IPS-15b (cell line): ENCODE data around the gene ANKRD11.
"Not testable (repeated sequence)": the region's sequence is repeated elsewhere in the genome, so short reads cannot be mapped to it uniquely, and the experiment has no call there.

Experiments
- H3K27me3 ChIP-seq: one replicate; pipeline ENCODE4 v1.6.1; 2013; ENCODE audit warnings: low read length; ENCODE audit not compliant: control insufficient read depth, insufficient read depth
- H3K36me3 ChIP-seq: one replicate; pipeline ENCODE4 v1.6.1; 2013; ENCODE audit warnings: low read length; ENCODE audit not compliant: control insufficient read depth, insufficient read depth
- H3K4me1 ChIP-seq: one replicate; pipeline ENCODE4 v1.6.1; 2013; ENCODE audit warnings: mild to moderate bottlenecking, low read length; ENCODE audit not compliant: control insufficient read depth, insufficient read depth
- H3K4me3 ChIP-seq: one replicate; pipeline ENCODE4 v1.5.1; 2013; ENCODE audit warnings: low read depth, low read length
- H3K9ac ChIP-seq: one replicate; pipeline ENCODE4 v1.6.1; 2013; ENCODE audit warnings: low read depth, mild to moderate bottlenecking, low read length
- H3K9me3 ChIP-seq: one replicate; pipeline ENCODE4 v1.6.1; 2013; ENCODE audit warnings: mild to moderate bottlenecking, low read length; ENCODE audit not compliant: control insufficient read depth, insufficient read depth

Gene ANKRD11

DNA sequence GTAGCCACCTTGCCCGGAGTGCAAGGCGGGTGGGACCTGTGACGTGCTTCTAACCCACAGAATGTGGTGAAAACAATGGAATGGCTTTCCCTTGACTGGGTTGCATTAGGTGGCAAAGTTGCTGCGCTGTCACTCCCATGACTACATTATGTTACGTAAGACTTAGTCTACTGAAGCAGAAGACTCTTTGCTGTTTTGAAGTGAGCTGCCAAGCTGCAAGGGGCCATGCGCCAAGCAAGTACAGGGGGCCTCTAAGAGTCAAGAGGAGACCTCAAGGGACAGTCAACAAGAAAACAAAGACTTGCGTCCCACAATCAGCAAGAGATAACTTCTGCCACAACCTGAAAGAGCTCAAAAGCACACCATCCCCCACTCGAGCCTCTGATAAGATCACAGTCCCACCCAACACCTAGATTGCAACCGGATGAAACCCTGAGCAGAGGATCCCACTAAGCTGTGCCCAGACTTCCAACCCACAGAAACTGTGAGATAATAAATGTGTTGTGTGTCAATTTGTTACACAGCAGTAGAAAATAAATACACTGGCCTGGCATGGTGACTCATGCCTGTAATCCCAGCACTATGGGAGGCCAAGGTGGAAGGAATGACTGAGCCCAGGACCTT is 16.5 kb downstream of the ANKRD11 start:
- H3K9ac ChIP-seq, result no peak overlapping the region
- no peaks in the 10 kb centered on the region for H3K27me3 ChIP-seq
- no peak overlapping the region for H3K4me3 ChIP-seq
- no peaks in the 10 kb centered on the region for H3K36me3 ChIP-seq
- no peaks in the 10 kb centered on the region for H3K9me3 ChIP-seq
- peaks cover 12% of the 10 kb centered on the region for H3K4me1 ChIP-seq

DNA sequence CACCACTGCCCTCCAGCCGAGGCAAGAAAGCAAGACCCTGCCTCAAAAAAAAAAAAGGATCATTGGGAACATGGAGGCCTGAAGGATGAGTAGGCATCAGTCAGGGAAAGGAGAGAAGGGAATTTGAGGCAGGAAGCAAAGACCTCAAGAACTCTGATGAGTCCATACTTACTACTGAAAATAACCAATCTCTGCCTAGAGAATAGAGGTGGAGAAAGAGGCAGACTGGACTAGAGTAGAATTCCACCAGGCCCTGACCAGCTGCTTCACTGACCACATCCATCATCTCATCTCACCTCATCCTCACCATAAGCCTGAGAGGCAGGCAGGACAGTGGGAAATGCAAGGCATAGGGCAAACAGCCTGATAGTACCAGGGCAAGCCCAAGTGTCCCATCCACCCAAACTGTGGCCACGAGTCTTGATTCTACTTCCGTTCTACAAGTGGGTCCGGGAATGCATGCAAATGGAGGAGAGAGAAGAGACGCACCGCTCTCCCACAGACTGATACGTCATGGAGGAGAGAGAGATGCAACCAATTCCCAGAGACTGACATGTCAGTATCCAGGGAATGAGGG is 17.1 kb downstream of the ANKRD11 start:
- Histone ChIP-seq H3K4me3 (no peak overlapping the region), H3K36me3 (no peaks in the 10 kb centered on the region), H3K9ac (no peak overlapping the region), H3K4me1 (peaks cover 9% of the 10 kb centered on the region), H3K9me3 (no peaks in the 10 kb centered on the region), H3K27me3 (no peaks in the 10 kb centered on the region)

DNA sequence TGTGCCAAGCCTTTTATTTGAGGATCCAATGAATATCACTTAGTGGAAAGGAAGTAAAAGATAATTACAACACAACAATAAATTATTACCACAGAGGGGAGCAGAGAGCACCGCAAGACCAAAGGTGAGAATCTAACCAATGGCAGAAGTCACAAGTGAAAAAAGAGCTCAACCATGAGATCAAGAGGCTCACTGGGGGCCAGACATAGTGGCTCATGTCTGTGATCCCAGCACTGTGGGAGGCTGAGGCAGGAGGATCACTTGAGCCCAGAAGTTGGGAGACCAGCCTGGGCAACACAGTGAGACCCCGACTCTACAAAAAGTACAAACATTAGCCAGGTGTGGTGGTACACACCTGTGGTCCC is 17.7 kb downstream of the ANKRD11 start:
- no peak overlapping the region for H3K9ac ChIP-seq
- H3K9me3 ChIP-seq, result no peaks in the 10 kb centered on the region
- H3K27me3 ChIP-seq, result no peaks in the 10 kb centered on the region
- no peak overlapping the region for H3K4me3 ChIP-seq
- H3K36me3 ChIP-seq, result no peaks in the 10 kb centered on the region
- H3K4me1 ChIP-seq, result peaks cover 9% of the 10 kb centered on the region

DNA sequence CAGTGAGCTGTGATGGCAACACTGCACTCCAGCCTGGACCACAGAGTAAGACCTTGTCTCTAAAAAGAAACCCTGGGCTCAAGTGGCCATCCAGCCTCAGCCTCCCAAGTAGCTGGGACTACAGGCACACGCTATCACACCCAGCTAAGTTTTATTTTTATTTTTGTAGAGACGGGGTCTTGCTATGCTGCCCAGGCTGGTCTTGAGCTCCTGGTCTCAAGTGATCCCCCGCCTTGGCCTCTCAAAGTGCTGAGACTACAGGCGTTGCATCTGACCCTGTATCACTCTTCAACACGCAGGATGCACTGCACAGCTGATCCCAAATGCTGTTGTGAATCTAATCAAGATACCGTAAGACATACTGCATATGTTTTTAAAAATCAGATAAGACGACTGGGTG is 23.0 kb downstream of the ANKRD11 start:
- Histone ChIP-seq H3K4me3 (no peak overlapping the region), H3K27me3 (no peaks in the 10 kb centered on the region), H3K9me3 (no peaks in the 10 kb centered on the region), H3K9ac (no peak overlapping the region), H3K4me1 (peaks cover 13% of the 10 kb centered on the region), H3K36me3 (no peaks in the 10 kb centered on the region)

DNA sequence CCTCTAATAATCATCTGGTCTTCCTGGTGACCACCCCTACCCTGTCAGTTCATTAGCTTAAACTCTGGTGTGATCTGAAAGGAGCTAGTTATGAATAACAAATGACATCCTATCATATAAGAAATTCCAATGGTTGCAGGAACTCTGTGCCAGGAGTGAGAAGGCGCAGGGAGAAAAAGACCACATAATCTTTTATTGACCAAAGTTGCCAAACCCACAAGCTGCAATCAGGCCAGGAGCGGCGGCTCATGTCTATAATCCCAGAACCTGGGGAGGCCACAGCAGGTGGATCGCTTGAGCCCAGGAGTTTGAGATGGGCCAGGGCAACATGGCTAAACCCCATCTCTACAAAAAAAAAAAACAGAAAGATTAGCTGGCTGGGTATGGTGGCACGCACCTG is 23.4 kb downstream of the ANKRD11 start:
- Histone ChIP-seq H3K4me1 (peaks cover 13% of the 10 kb centered on the region), H3K36me3 (no peaks in the 10 kb centered on the region)

DNA sequence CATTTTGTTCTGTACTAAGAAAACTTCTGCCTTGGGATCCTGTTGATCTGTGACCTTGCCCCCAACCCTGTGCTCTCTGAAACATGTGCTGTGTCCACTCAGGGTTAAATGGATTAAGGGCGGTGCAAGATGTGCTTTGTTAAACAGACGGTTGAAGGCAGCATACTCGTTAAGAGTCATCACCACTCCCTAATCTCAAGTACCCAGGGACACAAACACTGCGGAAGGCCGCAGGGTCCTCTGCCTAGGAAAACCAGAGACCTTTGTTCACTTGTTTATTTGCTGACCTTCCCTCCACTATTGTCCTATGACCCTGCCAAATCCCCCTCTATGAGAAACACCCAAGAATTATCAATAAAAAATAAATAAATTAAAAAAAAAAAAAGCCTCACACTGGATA is 27.0 kb downstream of the ANKRD11 start:
- H3K27me3 ChIP-seq, H3K36me3 ChIP-seq, H3K4me3 ChIP-seq, H3K9ac ChIP-seq, H3K9me3 ChIP-seq: not testable (repeated sequence)
- H3K4me1 ChIP-seq, result peaks cover 13% of the 10 kb centered on the region

More for the DNA sequence above, 23.4 kb downstream of the ANKRD11 start:
- no peaks in the 10 kb centered on the region for H3K27me3 ChIP-seq
- H3K9me3 ChIP-seq, result no peaks in the 10 kb centered on the region
- H3K4me3 ChIP-seq, result no peak overlapping the region
- no peak overlapping the region for H3K9ac ChIP-seq

DNA sequence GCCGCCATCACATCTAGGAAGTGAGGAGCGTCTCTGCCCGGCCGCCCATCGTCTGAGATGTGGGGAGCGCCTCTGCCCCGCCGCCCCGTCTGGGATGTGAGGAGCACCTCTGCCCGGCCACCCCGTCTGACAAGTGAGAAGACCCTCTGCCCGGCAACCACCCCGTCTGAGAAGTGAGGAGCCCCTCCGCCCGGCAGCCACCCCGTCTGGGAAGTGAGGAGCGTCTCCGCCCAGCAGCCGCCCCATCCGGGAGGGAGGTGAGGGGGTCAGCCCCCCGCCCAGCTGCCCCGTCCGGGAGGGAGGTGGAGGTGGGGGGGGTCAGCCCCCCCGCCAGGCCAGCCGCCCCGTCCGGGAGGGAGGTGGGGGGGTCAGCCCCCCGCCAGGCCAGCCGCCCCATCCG is 27.7 kb downstream of the ANKRD11 start:
- not testable (repeated sequence) for H3K9ac ChIP-seq, H3K4me3 ChIP-seq, H3K27me3 ChIP-seq, H3K9me3 ChIP-seq, H3K36me3 ChIP-seq
- peaks cover 13% of the 10 kb centered on the region for H3K4me1 ChIP-seq

DNA sequence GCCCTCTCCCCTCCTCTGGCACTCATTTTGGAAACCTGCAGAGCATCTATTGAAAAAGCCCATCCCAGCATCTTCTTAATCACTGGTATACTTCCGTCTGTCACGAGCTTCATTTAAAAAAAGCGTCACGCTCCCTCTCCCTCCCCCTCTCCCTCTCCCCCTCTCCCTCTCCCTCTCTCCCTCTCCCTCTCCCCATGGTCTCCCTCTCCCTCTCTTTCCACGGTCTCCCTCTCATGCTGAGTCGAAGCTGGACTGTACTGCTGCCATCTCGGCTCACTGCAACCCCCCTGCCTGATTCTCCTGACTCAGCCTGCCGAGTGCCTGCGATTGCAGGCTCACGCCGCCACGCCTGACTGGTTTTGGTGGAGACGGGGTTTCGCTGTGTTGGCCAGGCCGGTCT is 28.5 kb downstream of the ANKRD11 start:
- peaks cover 13% of the 10 kb centered on the region for H3K4me1 ChIP-seq
- H3K27me3 ChIP-seq, H3K9me3 ChIP-seq, H3K9ac ChIP-seq, H3K4me3 ChIP-seq, H3K36me3 ChIP-seq: not testable (repeated sequence)

DNA sequence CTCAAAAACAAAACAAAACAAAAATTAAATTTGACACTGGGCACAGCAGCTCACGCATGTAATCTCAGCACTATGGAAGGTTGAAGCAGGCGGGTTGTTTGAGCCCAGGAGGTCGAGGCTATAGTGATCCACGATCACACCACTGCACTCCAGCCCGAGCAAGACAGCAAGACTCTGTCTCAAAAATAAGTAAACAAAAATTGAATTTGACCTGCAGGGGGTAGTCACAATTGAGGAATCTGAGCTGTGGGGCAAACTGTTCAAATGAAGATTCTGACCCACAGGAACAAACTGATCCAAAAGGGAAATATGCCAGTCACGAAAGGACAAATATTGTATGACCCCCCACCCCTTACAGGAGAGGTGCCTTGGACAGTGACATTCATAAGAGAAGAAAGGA is 29.8 kb downstream of the ANKRD11 start:
- Histone ChIP-seq H3K4me1 (peaks cover 6% of the 10 kb centered on the region), H3K36me3 (no peaks in the 10 kb centered on the region), H3K9ac (no peak overlapping the region), H3K9me3 (no peaks in the 10 kb centered on the region), H3K4me3 (no peak overlapping the region), H3K27me3 (no peaks in the 10 kb centered on the region)

DNA sequence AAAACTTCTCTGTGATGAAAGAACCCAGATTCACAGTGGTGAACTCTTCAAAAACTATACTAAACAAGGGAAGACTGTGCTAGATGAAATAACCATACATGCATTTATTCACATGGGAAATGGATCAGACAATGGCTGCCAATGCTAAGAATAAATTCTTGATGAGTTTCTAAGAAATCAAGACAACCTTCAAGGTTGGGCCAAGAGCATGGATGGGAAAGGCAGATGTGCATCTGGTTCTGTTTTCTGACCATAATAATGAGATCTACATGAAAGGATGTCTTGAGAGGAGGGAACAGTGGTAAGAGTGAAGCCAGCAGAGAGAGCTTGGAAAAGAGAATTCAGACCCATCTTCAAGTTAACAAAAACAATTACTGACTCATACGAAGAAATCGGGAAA is 31.4 kb downstream of the ANKRD11 start:
- Histone ChIP-seq H3K9ac (no peak overlapping the region), H3K9me3 (no peaks in the 10 kb centered on the region), H3K36me3 (no peaks in the 10 kb centered on the region), H3K27me3 (no peaks in the 10 kb centered on the region), H3K4me1 (no peaks in the 10 kb centered on the region), H3K4me3 (no peak overlapping the region)

DNA sequence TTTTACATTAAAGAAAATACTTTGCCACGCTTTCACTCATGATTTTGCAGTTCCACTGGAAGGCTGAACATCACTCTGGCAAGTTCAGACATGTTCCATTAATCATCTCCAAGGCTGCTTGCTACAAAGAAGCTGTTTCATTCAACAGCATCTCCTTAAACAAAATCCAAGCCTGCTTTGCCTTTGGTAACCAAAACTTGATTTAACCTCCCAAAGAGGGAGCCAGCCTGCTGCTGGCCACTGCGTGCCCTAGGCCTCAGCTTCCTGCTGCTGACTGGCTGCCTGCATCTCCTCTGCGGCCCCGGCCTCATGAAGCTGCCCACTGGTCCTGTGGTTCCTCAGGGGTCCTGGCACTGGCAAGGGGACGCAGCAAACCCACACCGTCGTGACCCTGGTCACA is 31.8 kb downstream of the ANKRD11 start:
- H3K9ac ChIP-seq, result no peak overlapping the region
- H3K4me3 ChIP-seq, result no peak overlapping the region
- H3K9me3 ChIP-seq, result no peaks in the 10 kb centered on the region
- H3K36me3 ChIP-seq, result no peaks in the 10 kb centered on the region
- H3K27me3 ChIP-seq, result no peaks in the 10 kb centered on the region
- no peaks in the 10 kb centered on the region for H3K4me1 ChIP-seq

DNA sequence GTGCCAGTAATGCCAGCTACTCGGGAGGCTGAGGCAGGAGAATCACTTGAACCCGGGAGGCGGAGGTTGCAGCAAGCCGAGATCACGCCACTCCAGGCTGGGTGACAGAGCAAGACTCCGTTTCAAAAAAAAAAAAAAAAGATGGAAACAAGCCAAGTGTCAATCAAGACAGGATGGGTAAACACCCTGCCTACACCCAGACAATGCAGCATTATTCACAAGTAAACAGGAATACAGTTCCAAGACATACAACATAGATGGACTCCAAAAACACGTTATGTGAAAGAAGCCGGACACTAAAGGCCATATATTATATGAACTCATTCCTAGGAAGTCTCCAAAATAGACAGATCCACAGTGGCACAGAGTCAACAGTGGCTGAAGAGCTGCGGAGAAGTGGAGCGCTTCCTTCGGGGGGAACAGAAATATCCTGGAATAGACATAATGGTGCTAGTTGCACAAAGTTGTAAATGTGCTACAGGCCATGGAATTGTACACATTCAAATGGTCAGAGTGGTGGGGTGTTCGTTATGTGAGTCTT is 33.9 kb downstream of the ANKRD11 start:
- Histone ChIP-seq H3K27me3 (no peaks in the 10 kb centered on the region), H3K4me1 (no peaks in the 10 kb centered on the region), H3K36me3 (no peaks in the 10 kb centered on the region), H3K9ac (no peak overlapping the region), H3K9me3 (no peaks in the 10 kb centered on the region), H3K4me3 (no peak overlapping the region)
